Fibroblast of lung (primary cell): ENCODE data around the gene ARHGAP18.

Experiments used
- EZH2 ChIP-seq: IDR thresholded peaks from 2 replicates; pipeline ENCODE4 v1.5.1; 2012; ENCODE audit warnings: low read length, control low read depth, mild to moderate bottlenecking; ENCODE audit errors: missing control alignments
- TF ChIP-seq, protein P1 (sequence below), 2 donors: IDR thresholded peaks in 1 of 2; conservative IDR thresholded peaks in 1 of 2; 1 replicate in 1 of 2; 2 replicates in 1 of 2; pipeline ENCODE4 v1.5.1; 2011 to 2012; ENCODE audit warnings: low read length in 2 of 2, control low read depth in 1 of 2, inconsistent platforms in 1 of 2, low read depth in 1 of 2, mild to moderate bottlenecking in 1 of 2

- TF ChIP-seq EZH2, result no peak
- TF ChIP-seq, protein P1, sequence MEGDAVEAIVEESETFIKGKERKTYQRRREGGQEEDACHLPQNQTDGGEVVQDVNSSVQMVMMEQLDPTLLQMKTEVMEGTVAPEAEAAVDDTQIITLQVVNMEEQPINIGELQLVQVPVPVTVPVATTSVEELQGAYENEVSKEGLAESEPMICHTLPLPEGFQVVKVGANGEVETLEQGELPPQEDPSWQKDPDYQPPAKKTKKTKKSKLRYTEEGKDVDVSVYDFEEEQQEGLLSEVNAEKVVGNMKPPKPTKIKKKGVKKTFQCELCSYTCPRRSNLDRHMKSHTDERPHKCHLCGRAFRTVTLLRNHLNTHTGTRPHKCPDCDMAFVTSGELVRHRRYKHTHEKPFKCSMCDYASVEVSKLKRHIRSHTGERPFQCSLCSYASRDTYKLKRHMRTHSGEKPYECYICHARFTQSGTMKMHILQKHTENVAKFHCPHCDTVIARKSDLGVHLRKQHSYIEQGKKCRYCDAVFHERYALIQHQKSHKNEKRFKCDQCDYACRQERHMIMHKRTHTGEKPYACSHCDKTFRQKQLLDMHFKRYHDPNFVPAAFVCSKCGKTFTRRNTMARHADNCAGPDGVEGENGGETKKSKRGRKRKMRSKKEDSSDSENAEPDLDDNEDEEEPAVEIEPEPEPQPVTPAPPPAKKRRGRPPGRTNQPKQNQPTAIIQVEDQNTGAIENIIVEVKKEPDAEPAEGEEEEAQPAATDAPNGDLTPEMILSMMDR (conservative IDR thresholded peaks at IDR 0.05 in 1 of 2, IDR thresholded peaks at IDR 0.05 in 1 of 2; ENCODE audit: low read depth in 1 of 2, low read length in 2 of 2), result no peak
Observed at GRCh38 chr6:129755787-129756186, 45.8 kb upstream of the ARHGAP18 start.
